ENCODE results near the gene ZIC4.

- no peak for TF ChIP-seq CTCF (IDR thresholded peaks at IDR 0.05; ENCODE audit: low read depth, low read length, missing input control)
- TF ChIP-seq HNF4A (conservative IDR thresholded peaks at IDR 0.05) = no peak
- no peak for TF ChIP-seq FOXA2 (IDR thresholded peaks at IDR 0.05)
- no peak for TF ChIP-seq RAD21 (IDR thresholded peaks at IDR 0.05)
- TF ChIP-seq HNF4G (IDR thresholded peaks at IDR 0.05) = no peak
- TF ChIP-seq REST (IDR thresholded peaks at IDR 0.05) = no peak
- TF ChIP-seq GABPA (IDR thresholded peaks at IDR 0.05 in 1 of 2, conservative IDR thresholded peaks at IDR 0.05 in 1 of 2) = no peak
- TF ChIP-seq ZBTB33 (IDR thresholded peaks at IDR 0.05) = no peak
- no peak for TF ChIP-seq FOXA1 (IDR thresholded peaks at IDR 0.05)
- TF ChIP-seq SP1 (IDR thresholded peaks at IDR 0.05) = no peak
- no peak for TF ChIP-seq YY1 (IDR thresholded peaks at IDR 0.05)
Observed at GRCh38 chr3:147406028-147406931, at the start of gene ZIC4.
